Colonic mucosa (tissue), 4 donors: Measurements from ENCODE around the gene LYAR. TPM values are rescaled to one million over a fixed set of nuclear protein-coding genes. Genes with fewer than 3 reads are reported as not detected.
A peak's percentile ranks its signal among the peaks of the same experiment; 100 is the strongest.

Experiments used
- DNase-seq: peaks from one replicate; pipeline ENCODE4 v3.0.0-alpha.2; 2020
- H3K27ac ChIP-seq: fragments of 200-600 bp; one replicate; pipeline ENCODE4 v1.8.0; 2021
- H3K27me3 ChIP-seq: fragments of 200-600 bp; one replicate; pipeline ENCODE4 v1.8.0; 2021
- H3K36me3 ChIP-seq: fragments of 200-600 bp; one replicate; pipeline ENCODE4 v1.8.0; 2021
- H3K4me1 ChIP-seq: fragments of 200-600 bp; one replicate; pipeline ENCODE4 v1.8.0; 2021; ENCODE audit warnings: mild to moderate bottlenecking
- H3K4me3 ChIP-seq: fragments of 200-600 bp; one replicate; pipeline ENCODE4 v1.8.0; 2021
- H3K9ac ChIP-seq, 2 donors: one replicate each; pipeline ENCODE4 v1.7.0; 2013; ENCODE audit warnings: control low read depth in 2 of 2, low read depth in 2 of 2, low read length in 2 of 2
- H3K9me3 ChIP-seq: fragments of 200-600 bp; one replicate; pipeline ENCODE4 v1.8.0; 2021
- CTCF ChIP-seq: fragments of 200-600 bp; IDR thresholded peaks from one replicate; pipeline ENCODE4 v1.8.0; 2022; ENCODE audit warnings: antibody characterized with exemption, mild to moderate bottlenecking
- intact Hi-C: fragments of 100-400 bp; cut with DNase I; formaldehyde crosslinking; loops from one replicate; pipeline ENCODE4 v1.14.1; 2022
- total RNA-seq, 2 donors: library from RNA; stranded (reverse); fragmentation: NEBNext Ultra II Directional in 1 of 2; extraction: Animal tissue kit (Norgen Biotek cat#: 25700) in 1 of 2; gene quantifications; one replicate each; pipeline ENCODE4 v1.2.1, GENCODE V29; 2021
- donor health status: healthy.
- donor health status: DM: no; HTN: no; CAD: no.
- donor health status: DM: no; HTN: no; CAD: no.

Gene LYAR
- total RNA-seq, 2 donors from 2014 or later, result 6.7 to 16.7 TPM

- no peak overlapping the region for H3K27ac ChIP-seq
- TF ChIP-seq CTCF, result no peak
- intact Hi-C loops, result loop anchor here (5.0 kb wide), 1 partner anchor 41 kb away; the partner anchor contains the start of gene TMEM128
- H3K9ac ChIP-seq, result no peak overlapping the region
- H3K9me3 ChIP-seq, result no peaks in the 10 kb centered on the region
- H3K27me3 ChIP-seq, result no peaks in the 10 kb centered on the region
- no peaks in the 10 kb centered on the region for H3K36me3 ChIP-seq
- peaks cover 16% of the 10 kb centered on the region for H3K4me1 ChIP-seq
- no peak overlapping the region for H3K4me3 ChIP-seq
- DNase-seq, result no peak
These were observed 1.9 kb downstream of the LYAR start for GRCh38 chr4:4288098-4288497.

- Histone ChIP-seq H3K4me3 (no peak overlapping the region), H3K9me3 (no peaks in the 10 kb centered on the region), H3K36me3 (peaks cover 5% of the 10 kb centered on the region), H3K9ac (no peak overlapping the region), H3K27ac (no peak overlapping the region), H3K27me3 (no peaks in the 10 kb centered on the region), H3K4me1 (peaks cover 8% of the 10 kb centered on the region)
- peak; percentile 71 for DNase-seq
- no peak for TF ChIP-seq CTCF
- intact Hi-C loops, result loop anchor here (5.0 kb wide), 1 partner anchor 38 kb away; the partner anchor contains the start of gene TMEM128
These were observed 4.9 kb downstream of the LYAR start for GRCh38 chr4:4284827-4285618.

- H3K36me3 ChIP-seq, result peaks cover 13% of the 10 kb centered on the region
- no peak for TF ChIP-seq CTCF
These were observed 8.2 kb downstream of the LYAR start for GRCh38 chr4:4281787-4282186.

GRCh38 chr4:4277531-4277930 lies 12.4 kb downstream of the LYAR start:
- Histone ChIP-seq H3K4me3 (no peak overlapping the region), H3K27ac (no peak overlapping the region), H3K36me3 (peaks cover 13% of the 10 kb centered on the region), H3K27me3 (no peaks in the 10 kb centered on the region), H3K9me3 (no peaks in the 10 kb centered on the region), H3K4me1 (no peaks in the 10 kb centered on the region), H3K9ac (no peak overlapping the region)
- no peak for TF ChIP-seq CTCF
- no peak for DNase-seq
- intact Hi-C loops, result no loop called here

More at GRCh38 chr4:4281787-4282186, 8.2 kb downstream of the LYAR start:
- Histone ChIP-seq H3K4me1 (no peaks in the 10 kb centered on the region), H3K27ac (no peak overlapping the region), H3K4me3 (no peak overlapping the region), H3K9me3 (no peaks in the 10 kb centered on the region), H3K27me3 (no peaks in the 10 kb centered on the region), H3K9ac (no peak overlapping the region)
- intact Hi-C loops, result no loop called here
- no peak for DNase-seq

GRCh38 chr4:4274226-4274625 lies 15.7 kb downstream of the LYAR start:
- Histone ChIP-seq H3K9ac (no peak overlapping the region), H3K27ac (no peak overlapping the region), H3K9me3 (no peaks in the 10 kb centered on the region), H3K4me1 (no peaks in the 10 kb centered on the region), H3K4me3 (no peak overlapping the region), H3K27me3 (no peaks in the 10 kb centered on the region), H3K36me3 (peaks cover 8% of the 10 kb centered on the region)
- no peak for TF ChIP-seq CTCF
- no peak for DNase-seq
- intact Hi-C loops, result no loop called here
